ENCODE data around the gene OR51B5.
"Not testable (repeated sequence)": the region's sequence is repeated elsewhere in the genome, so short reads cannot be mapped to it uniquely, and the experiment has no call there.

The OR51B5 gene

DNA sequence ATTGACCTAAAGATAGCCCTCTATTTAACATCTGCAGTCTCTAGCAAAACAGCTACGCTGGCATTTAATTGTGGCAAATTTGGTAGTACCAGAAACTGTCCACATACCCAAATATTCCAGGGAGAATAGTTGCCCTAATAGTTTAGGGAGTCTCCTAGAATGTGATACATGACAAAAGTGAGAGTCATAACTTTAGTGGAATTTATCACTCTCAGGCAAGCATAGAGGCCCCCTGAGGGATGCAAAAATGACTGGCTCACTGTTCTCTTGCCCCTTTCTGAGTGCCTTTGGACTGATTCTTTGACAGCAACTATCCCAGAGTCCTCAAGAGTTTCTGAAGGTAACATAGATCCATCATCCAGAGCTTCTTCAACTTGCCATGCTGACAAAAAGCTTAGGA is 39.3 kb downstream of the OR51B5 start:
- no peak for DNase-seq (ENCODE audit: extremely low spot score)
- POLR2A ChIA-PET, result no interaction called here
- no peak for TF ChIP-seq CTCF (IDR thresholded peaks at IDR 0.05; ENCODE audit: control extremely low read depth, extremely low read depth, low read depth, missing control alignments)
- CTCF ChIA-PET, result no interaction called here

GRCh38 chr11:5303626-5304025 is 39.7 kb downstream of the OR51B5 start:
- TF ChIP-seq CTCF (IDR thresholded peaks at IDR 0.05; ENCODE audit: control extremely low read depth, extremely low read depth, low read depth, missing control alignments), result no peak
- ChIA-PET CTCF (no interaction called here), POLR2A (no interaction called here)
- DNase-seq (ENCODE audit: extremely low spot score), result no peak

GRCh38 chr11:5301846-5302245 is 41.5 kb downstream of the OR51B5 start, which contains the start of gene OR51B4:
OR51B4 (minus strand) TSS chr11:5301946; CDS start chr11:5301946, 0 bp downstream.
- DNase-seq (ENCODE audit: extremely low spot score), result no peak
- no peak for TF ChIP-seq CTCF (IDR thresholded peaks at IDR 0.05; ENCODE audit: control extremely low read depth, extremely low read depth, low read depth, missing control alignments)
- CTCF ChIA-PET, result no interaction called here
- POLR2A ChIA-PET, result no interaction called here

DNA sequence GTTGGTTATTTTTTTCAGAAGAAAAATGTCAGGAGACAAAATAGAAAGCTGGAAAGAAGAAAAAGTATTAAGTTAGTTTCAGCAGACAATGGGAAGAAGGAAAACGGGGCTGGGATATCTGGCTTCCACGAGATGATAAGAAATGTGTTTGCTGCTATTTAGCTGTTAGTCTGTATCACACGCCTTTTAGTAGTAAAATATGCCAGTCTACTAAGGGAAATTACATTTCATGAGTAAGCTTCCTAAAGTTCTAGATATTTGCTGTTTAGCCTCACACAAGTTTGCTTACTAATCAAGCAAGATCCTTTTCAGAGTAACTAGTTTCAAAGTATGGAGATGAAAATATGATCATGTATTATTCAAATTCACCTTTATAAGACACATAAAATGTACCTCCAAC is 43.1 kb downstream of the OR51B5 start:
- POLR2A ChIA-PET, result no interaction called here
- CTCF ChIA-PET, result interaction anchor here (1.6 kb wide), 1 partner anchor 12 kb away, joined by 4 read pairs; no protein-coding TSS in a partner anchor
- TF ChIP-seq CTCF (IDR thresholded peaks at IDR 0.05; ENCODE audit: control extremely low read depth, extremely low read depth, low read depth, missing control alignments), result no peak
- no peak for DNase-seq (ENCODE audit: extremely low spot score)

DNA sequence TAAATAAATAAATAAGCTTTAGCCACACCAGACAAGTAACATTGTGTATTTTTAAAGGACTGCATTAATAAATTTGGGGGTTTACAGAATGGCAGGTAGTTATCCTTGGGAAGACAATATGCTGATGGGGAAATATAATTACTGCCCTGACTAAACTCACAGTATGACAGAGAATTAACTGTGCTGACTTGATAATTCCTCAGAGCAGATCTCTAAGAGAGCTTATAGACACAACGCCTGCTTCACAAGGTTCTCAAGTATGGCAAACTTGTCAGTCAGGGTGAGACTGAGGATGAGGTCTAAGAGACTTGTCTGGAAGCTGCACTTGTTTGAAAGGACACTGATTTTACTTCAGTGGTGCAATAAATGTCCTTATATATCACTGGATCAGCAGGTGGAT is 44.9 kb downstream of the OR51B5 start:
- POLR2A ChIA-PET, result no interaction called here
- CTCF ChIA-PET, result interaction anchor here (1.1 to 1.6 kb wide), 4 partner anchors 9 to 29 kb away, joined by 3 to 5 read pairs (median 4); no protein-coding TSS in a partner anchor
- no peak for TF ChIP-seq CTCF (IDR thresholded peaks at IDR 0.05; ENCODE audit: control extremely low read depth, extremely low read depth, low read depth, missing control alignments)
- no peak for DNase-seq (ENCODE audit: extremely low spot score)

DNA sequence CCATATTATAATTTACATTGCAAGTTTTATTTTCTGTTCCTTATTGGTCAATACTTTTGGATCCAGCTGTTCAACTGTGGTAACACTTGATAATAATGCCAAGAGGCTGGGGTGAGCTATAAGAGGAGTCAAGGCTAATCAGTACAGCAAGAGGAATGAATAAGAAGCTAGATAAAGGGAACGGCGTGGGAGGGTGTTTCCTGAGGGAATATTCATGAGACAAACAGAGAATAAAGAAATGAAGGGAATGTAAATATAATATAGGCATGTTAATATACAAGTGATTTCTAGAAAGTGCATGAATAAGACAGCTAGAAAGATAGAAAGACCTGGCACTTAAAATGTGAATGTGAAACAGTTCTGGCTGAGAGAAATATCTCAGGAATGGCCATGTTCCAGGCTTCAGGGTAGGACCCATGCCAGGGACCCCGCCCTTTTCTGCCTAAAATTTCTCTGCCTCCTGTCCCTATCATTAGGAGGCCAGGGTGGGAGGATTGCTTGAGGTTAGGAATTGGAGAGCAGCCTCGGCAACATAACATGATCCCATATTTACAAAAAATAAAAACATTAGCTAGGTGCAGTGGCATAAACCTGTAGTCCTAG is 45.5 kb downstream of the OR51B5 start:
- DNase-seq (ENCODE audit: extremely low spot score), result no peak
- CTCF ChIA-PET, result interaction anchor here (1.4 to 1.5 kb wide), 2 partner anchors 12 to 29 kb away, joined by 4 to 5 read pairs; no protein-coding TSS in a partner anchor
- no peak for TF ChIP-seq CTCF (IDR thresholded peaks at IDR 0.05; ENCODE audit: control extremely low read depth, extremely low read depth, low read depth, missing control alignments)
- POLR2A ChIA-PET, result no interaction called here

DNA sequence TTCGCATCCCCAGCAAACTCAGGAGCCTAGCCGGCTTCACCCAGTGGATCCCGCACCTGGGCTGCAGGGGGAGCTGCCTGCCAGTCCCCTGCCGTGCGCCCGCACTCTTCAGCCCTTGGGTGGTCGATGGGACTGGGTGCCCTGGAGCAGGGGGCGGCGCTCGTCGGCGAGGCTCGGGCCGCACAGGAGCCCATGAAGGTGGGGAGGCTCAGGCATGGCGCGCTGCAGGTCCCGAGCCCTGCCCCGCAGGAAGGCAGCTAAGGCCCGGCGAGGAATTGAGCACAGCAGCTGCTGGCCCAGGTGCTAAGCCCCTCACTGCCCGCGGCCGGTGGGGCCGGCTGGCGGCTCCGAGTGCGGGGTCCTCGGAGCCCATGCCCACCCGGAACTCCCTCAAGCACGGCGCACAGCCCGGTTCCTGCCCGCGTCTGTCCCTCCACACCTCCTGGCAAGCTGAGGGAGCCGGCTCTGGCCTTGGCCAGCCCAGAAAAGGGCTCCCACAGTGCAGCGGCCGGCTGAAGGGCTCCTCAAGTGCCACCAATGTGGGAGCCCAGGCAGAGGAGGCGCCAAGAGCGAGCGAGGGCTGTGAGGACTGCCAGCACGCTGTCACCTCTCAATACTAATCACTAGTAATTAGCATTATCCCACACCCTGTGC is 48.9 kb downstream of the OR51B5 start:
- CTCF ChIA-PET; DNase-seq (ENCODE audit: extremely low spot score); POLR2A ChIA-PET: not testable (repeated sequence)
